H1 (cell line): ENCODE measurements around the gene PPP1R10. TPM values are rescaled to one million over a fixed set of nuclear protein-coding genes. Genes with fewer than 3 reads are reported as not detected.

Source experiments
- CTCF ChIA-PET: fragments of 300-600 bp; sonication (Branson Sonifier 250); formaldehyde crosslinking; loops from one replicate; lab custom pipeline; 2021; ENCODE audit not compliant: partially characterized antibody; lab: Charles Lee
- POLR2A ChIA-PET: fragments of 300-600 bp; sonication (Branson Sonifier 250); formaldehyde crosslinking; loops from one replicate; lab custom pipeline; 2021; ENCODE audit warnings: inconsistent platforms; ENCODE audit not compliant: partially characterized antibody; lab: Charles Lee
- DNase-seq, 2 experiments: peaks; one replicate each; pipeline versions ENCODE4 v3.0.0 to v3.0.0-alpha.2; 2010 to 2022; ENCODE audit warnings: low spot score in 2 of 2, low read depth in 1 of 2, mixed read lengths in 1 of 2
- FAIRE-seq: peaks from 2 replicates; lab custom pipeline; 2011; peaks lifted over from hg19 to GRCh38; lab: Jason Lieb, UNC
- H2AFZ ChIP-seq: 2 replicates; pipeline ENCODE4 v1.8.1; 2012; ENCODE audit warnings: low read length, inconsistent platforms
- H2AK5ac ChIP-seq: 2 replicates; pipeline ENCODE4 v1.6.1; 2013; ENCODE audit warnings: low read depth, low read length
- H2BK120ac ChIP-seq: replicated peaks from 2 replicates; pipeline ENCODE3; 2013; ENCODE audit warnings: low read depth, low read length, inconsistent platforms
- H2BK12ac ChIP-seq: 2 replicates; pipeline ENCODE4 v1.6.1; 2013; ENCODE audit warnings: low read depth, low read length
- H2BK15ac ChIP-seq: 2 replicates; pipeline ENCODE4 v1.6.1; 2013; ENCODE audit warnings: low read length
- H2BK20ac ChIP-seq: 2 replicates; pipeline ENCODE4 v1.6.1; 2013; ENCODE audit warnings: low read length
- H2BK5ac ChIP-seq: 2 replicates; pipeline ENCODE4 v1.6.1; 2013; ENCODE audit warnings: low read depth, low read length
- H3K14ac ChIP-seq: 2 replicates; pipeline ENCODE4 v1.6.1; 2013; ENCODE audit warnings: inconsistent platforms; ENCODE audit not compliant: insufficient read length
- H3K18ac ChIP-seq: 2 replicates; pipeline ENCODE4 v1.6.1; 2013; ENCODE audit warnings: low read length; ENCODE audit errors: extremely low read depth
- H3K23ac ChIP-seq: 2 replicates; pipeline ENCODE4 v1.6.1; 2013; ENCODE audit warnings: inconsistent platforms; ENCODE audit not compliant: insufficient read length
- H3K23me2 ChIP-seq: 2 replicates; pipeline ENCODE4 v1.6.1; 2013; ENCODE audit warnings: low read depth, low read length
- H3K27ac ChIP-seq: 2 replicates; pipeline ENCODE4 v1.6.1; 2011; ENCODE audit warnings: low read depth, low read length, inconsistent platforms
- H3K27me3 ChIP-seq, 4 experiments: replicated peaks in 1 of 4; 1 replicate in 1 of 4; 2 replicates in 3 of 4; pipeline versions ENCODE4 v1.6.1 to v1.8.1; 2011 to 2013; ENCODE audit warnings: low read length in 3 of 4, mild to moderate bottlenecking in 3 of 4, inconsistent platforms in 2 of 4, mixed read lengths in 2 of 4, moderate library complexity in 1 of 4; ENCODE audit not compliant: control insufficient read depth in 3 of 4, insufficient read depth in 3 of 4; ENCODE audit errors: extremely low read depth in 1 of 4
- H3K36me3 ChIP-seq, 4 experiments: 2 replicates each; pipeline versions ENCODE4 v1.6.1 to v1.8.1; 2011 to 2013; ENCODE audit warnings: mild to moderate bottlenecking in 4 of 4, low read length in 3 of 4, moderate library complexity in 2 of 4, control low read depth in 1 of 4, inconsistent platforms in 1 of 4; ENCODE audit not compliant: insufficient read depth in 4 of 4, control insufficient read depth in 2 of 4
- H3K4ac ChIP-seq: replicated peaks from 2 replicates; pipeline ENCODE3; 2013; ENCODE audit warnings: low read length, low read depth, mixed read lengths, inconsistent platforms; ENCODE audit not compliant: insufficient read length
- H3K4me1 ChIP-seq, 4 experiments: replicated peaks in 1 of 4; 1 replicate in 1 of 4; 2 replicates in 3 of 4; pipeline versions ENCODE4 v1.6.1 to v1.8.1; 2011 to 2013; ENCODE audit warnings: low read length in 3 of 4, inconsistent platforms in 2 of 4, mixed read lengths in 1 of 4; ENCODE audit not compliant: insufficient read depth in 4 of 4, control insufficient read depth in 3 of 4
- H3K4me2 ChIP-seq, 2 experiments: 2 replicates each; pipeline versions ENCODE4 v1.6.1 to v1.8.1; 2011 to 2013; ENCODE audit warnings: low read depth in 2 of 2, low read length in 2 of 2, control low read depth in 1 of 2, inconsistent platforms in 1 of 2, mild to moderate bottlenecking in 1 of 2; ENCODE audit not compliant: insufficient read depth in 1 of 2
- H3K4me3 ChIP-seq, 4 experiments: fragments of 200-600, 300-600 bp in 1 of 4; sonication (generic), shearing (Covaris generic), sonication (Bioruptor Twin) in 1 of 4; 2 replicates each; pipeline versions ENCODE4 v1.5.1 to v1.8.1; 2011 to 2016; ENCODE audit warnings: low read length in 4 of 4, low read depth in 3 of 4, control low read depth in 2 of 4, inconsistent platforms in 2 of 4, mild to moderate bottlenecking in 2 of 4, mixed read lengths in 1 of 4, moderate library complexity in 1 of 4; ENCODE audit not compliant: insufficient read depth in 2 of 4; ENCODE audit errors: extremely low read depth in 1 of 4
- H3K56ac ChIP-seq: replicated peaks from 2 replicates; pipeline ENCODE3; 2013; ENCODE audit warnings: low read depth, mild to moderate bottlenecking, mixed read lengths, low read length, inconsistent platforms; ENCODE audit not compliant: insufficient read length
- H3K79me1 ChIP-seq: 2 replicates; pipeline ENCODE4 v1.6.1; 2013; ENCODE audit warnings: low read depth, low read length, control low read depth
- H3K79me2 ChIP-seq, 2 experiments: 2 replicates each; pipeline versions ENCODE4 v1.6.1 to v1.8.1; 2012 to 2013; ENCODE audit warnings: low read length in 2 of 2, mild to moderate bottlenecking in 2 of 2, inconsistent platforms in 1 of 2; ENCODE audit not compliant: insufficient read depth in 2 of 2, control insufficient read depth in 1 of 2
- H3K9ac ChIP-seq, 4 experiments: replicated peaks in 1 of 4; 1 replicate in 1 of 4; 2 replicates in 3 of 4; pipeline versions ENCODE4 v1.6.1 to v1.8.1; 2011 to 2013; ENCODE audit warnings: low read depth in 3 of 4, low read length in 3 of 4, control low read depth in 2 of 4, mild to moderate bottlenecking in 2 of 4, moderate library complexity in 2 of 4, inconsistent platforms in 1 of 4; ENCODE audit errors: extremely low read depth in 1 of 4
- H3K9me3 ChIP-seq, 2 experiments: 2 replicates each; pipeline versions ENCODE4 v1.6.1 to v1.8.1; 2012 to 2013; ENCODE audit warnings: mild to moderate bottlenecking in 2 of 2, moderate library complexity in 2 of 2, control low read depth in 1 of 2, inconsistent platforms in 1 of 2, low read depth in 1 of 2, low read length in 1 of 2, mixed read lengths in 1 of 2; ENCODE audit not compliant: insufficient read depth in 2 of 2
- H4K20me1 ChIP-seq, 2 experiments: replicated peaks in 1 of 2; 2 replicates each; pipeline versions ENCODE3 to v1.8.1; 2011 to 2013; ENCODE audit warnings: inconsistent platforms in 2 of 2, low read length in 2 of 2, mild to moderate bottlenecking in 1 of 2; ENCODE audit not compliant: insufficient read depth in 2 of 2, control insufficient read depth in 1 of 2
- H4K5ac ChIP-seq: 2 replicates; pipeline ENCODE4 v1.6.1; 2013; ENCODE audit warnings: low read length, low read depth, mixed read lengths, inconsistent platforms; ENCODE audit not compliant: insufficient read length
- H4K8ac ChIP-seq: 2 replicates; pipeline ENCODE4 v1.8.0; 2013; ENCODE audit warnings: mild to moderate bottlenecking, moderate library complexity, low read length, inconsistent platforms; ENCODE audit not compliant: insufficient read depth; ENCODE audit errors: extremely low read depth
- H4K91ac ChIP-seq: replicated peaks from 2 replicates; pipeline ENCODE3; 2013; ENCODE audit warnings: low read length, mixed read lengths, inconsistent platforms; ENCODE audit not compliant: insufficient read length
- CTBP2 ChIP-seq: IDR thresholded peaks from 2 replicates; pipeline ENCODE4 v1.7.0; 2011; ENCODE audit warnings: borderline replicate concordance, mild to moderate bottlenecking, moderate library complexity, mixed read lengths, low read length; ENCODE audit not compliant: insufficient read depth, insufficient read length
- EP300 ChIP-seq, 2 experiments: IDR thresholded peaks; 1 replicate in 1 of 2; 2 replicates in 1 of 2; pipeline ENCODE4 v1.6.1; 2011 to 2012; ENCODE audit warnings: low read depth in 2 of 2, low read length in 2 of 2, mild to moderate bottlenecking in 2 of 2, borderline replicate concordance in 1 of 2, inconsistent platforms in 1 of 2, moderate library complexity in 1 of 2
- HDAC6 ChIP-seq: IDR thresholded peaks from one replicate; pipeline ENCODE4 v1.7.1; 2012; ENCODE audit warnings: low read depth, mild to moderate bottlenecking, inconsistent platforms, low read length, moderate library complexity
- NRF1 ChIP-seq: IDR thresholded peaks from 2 replicates; pipeline ENCODE4 v1.6.1; 2011; ENCODE audit warnings: mild to moderate bottlenecking, low read depth, low read length, improper control_type of control experiment
- POLR2AphosphoS5 ChIP-seq: IDR thresholded peaks from 2 replicates; pipeline ENCODE4 v1.6.1; 2011; ENCODE audit warnings: low read depth, low read length
- SIX5 ChIP-seq: IDR thresholded peaks from 2 replicates; pipeline ENCODE4 v1.6.1; 2011; ENCODE audit warnings: mild to moderate bottlenecking, low read depth, low read length
- SUZ12 ChIP-seq: fragments of 200-600 bp; sonication (generic); IDR thresholded peaks from 2 replicates; pipeline ENCODE4 v1.6.1; 2012; ENCODE audit warnings: mild to moderate bottlenecking, inconsistent platforms, low read length, moderate library complexity, mixed read lengths
- WGBS, 2 experiments: shearing (Covaris generic) in 1 of 2; methylation state at CpG; one replicate each; pipeline versions ENCODE4 v1.1.6 to v1.1.7; 2013 to 2015; ENCODE audit warnings: low lambda C conversion rate in 2 of 2, mixed read lengths in 2 of 2, inconsistent platforms in 1 of 2, low coverage in 1 of 2, missing lambda C conversion rate in 1 of 2; ENCODE audit not compliant: insufficient replicate concordance in 2 of 2, insufficient coverage in 1 of 2, insufficient read length in 1 of 2; ENCODE audit errors: extremely low coverage in 1 of 2, missing lambda C conversion rate in 1 of 2; 5-methylcytosine and 5-hydroxymethylcytosine counted together
- polyA plus RNA-seq, 7 experiments: library from polyadenylated mRNA; depleted of rRNA in 3 of 7; stranded (reverse) in 5 of 7; unstranded in 2 of 7; fragments of >200 nt in 5 of 7; fragments of 200-250 nt in 2 of 7; gene quantifications; 1 replicate in 5 of 7; 2 replicates in 1 of 7; 4 replicates in 1 of 7; pipeline versions ENCODE4 v1.2.1 to v1.2.3, GENCODE V29; 2011 to 2013; ENCODE audit warnings: missing spikeins in 2 of 7, mixed read lengths in 2 of 7
- total RNA-seq: library from RNA; stranded (reverse); fragmentation: NEBNext Ultra II Directional; extraction: Animal tissue kit (Norgen Biotek cat#: 25700); gene quantifications from 2 replicates; pipeline ENCODE4 v1.2.1, GENCODE V29; 2021

PPP1R10 gene
- total and polyA plus RNA-seq, 2 of the 8 experiments (the other 6 are each of a cell fraction or from before 2014, with no cell fraction given), result 23.9 to 89.1 TPM

- H2BK12ac ChIP-seq, result no peak overlapping the region
- peaks cover 3 to 7% of the 10 kb centered on the region in 2 experiments; a peak in 3 of 4 replicates for H3K79me2 ChIP-seq
- H3K27me3 ChIP-seq, result no peaks in the 10 kb centered on the region
- H2BK20ac ChIP-seq, result no peak overlapping the region
- no peak overlapping the region for H3K18ac ChIP-seq
- no peak overlapping the region for H2BK15ac ChIP-seq
- no peak overlapping the region for H3K4ac ChIP-seq
- H3K4me3 ChIP-seq, result no peak overlapping the region
- no peaks in the 10 kb centered on the region for H3K9me3 ChIP-seq
- ChIA-PET CTCF (interaction anchor here (0.8 to 1.4 kb wide), 4 partner anchors 15 to 96 kb away, joined by 3 to 5 read pairs (median 3); partner anchors contain the start of gene ATAT1), POLR2A (interaction anchor here (0.8 to 3.2 kb wide), 12 partner anchors 9 to 62 kb away, joined by 3 to 27 read pairs (median 4); partner anchors contain the start of gene MRPS18B)
- H3K36me3 ChIP-seq, result peaks cover 8 to 19% (median 13%) of the 10 kb centered on the region in 4 experiments
- H3K23me2 ChIP-seq, result no peaks in the 10 kb centered on the region; the same call in 1 of the 2 replicates
- peaks cover 0 to 2% of the 10 kb centered on the region in 2 experiments for H4K20me1 ChIP-seq
- H2AFZ ChIP-seq, result no peak overlapping the region
- FAIRE-seq (no peak), DNase-seq (no peak)
- no peak overlapping the region for H4K5ac ChIP-seq
- H3K4me2 ChIP-seq, result no peak overlapping the region
- no peak overlapping the region for H3K14ac ChIP-seq
- H2BK120ac ChIP-seq, result no peak overlapping the region
- H3K27ac ChIP-seq, result no peak overlapping the region
- H4K8ac ChIP-seq, result no peak overlapping the region
- WGBS, 2 experiments, result 94% methylated on average over 1 of the region's 1 CpG; no CpG with 5 or more reads in 1 of the 2 experiments
- no peak overlapping the region for H4K91ac ChIP-seq
- peaks cover 3% of the 10 kb centered on the region for H3K79me1 ChIP-seq
- H3K4me1 ChIP-seq, result peaks cover 0 to 4% (median under 1%) of the 10 kb centered on the region in 4 experiments; a peak in 2 of 7 replicates
- 0 out of 7 replicates have a peak overlapping the region, but pooled peaks of 1 of the 4 experiments have one; percentile 36 for H3K9ac ChIP-seq
- H3K23ac ChIP-seq, result no peak overlapping the region
- H2AK5ac ChIP-seq, result no peak overlapping the region
- no peak overlapping the region for H2BK5ac ChIP-seq
- no peak overlapping the region for H3K56ac ChIP-seq
- TF ChIP-seq CTBP2 (no peak), EP300 (IDR thresholded peaks at IDR 0.05; ENCODE audit: borderline replicate concordance in 1 of 2, low read depth in 2 of 2, low read length in 2 of 2) (no peak), HDAC6 (no peak), NRF1 (no peak), SIX5 (no peak), SUZ12 (no peak), POLR2AphosphoS5 (no peak)
Measured at GRCh38 chr6:30641048-30641447, 24.0 kb upstream of the PPP1R10 start.
